ENCODE data around the gene PIP5K1C.

Gene PIP5K1C

DNA sequence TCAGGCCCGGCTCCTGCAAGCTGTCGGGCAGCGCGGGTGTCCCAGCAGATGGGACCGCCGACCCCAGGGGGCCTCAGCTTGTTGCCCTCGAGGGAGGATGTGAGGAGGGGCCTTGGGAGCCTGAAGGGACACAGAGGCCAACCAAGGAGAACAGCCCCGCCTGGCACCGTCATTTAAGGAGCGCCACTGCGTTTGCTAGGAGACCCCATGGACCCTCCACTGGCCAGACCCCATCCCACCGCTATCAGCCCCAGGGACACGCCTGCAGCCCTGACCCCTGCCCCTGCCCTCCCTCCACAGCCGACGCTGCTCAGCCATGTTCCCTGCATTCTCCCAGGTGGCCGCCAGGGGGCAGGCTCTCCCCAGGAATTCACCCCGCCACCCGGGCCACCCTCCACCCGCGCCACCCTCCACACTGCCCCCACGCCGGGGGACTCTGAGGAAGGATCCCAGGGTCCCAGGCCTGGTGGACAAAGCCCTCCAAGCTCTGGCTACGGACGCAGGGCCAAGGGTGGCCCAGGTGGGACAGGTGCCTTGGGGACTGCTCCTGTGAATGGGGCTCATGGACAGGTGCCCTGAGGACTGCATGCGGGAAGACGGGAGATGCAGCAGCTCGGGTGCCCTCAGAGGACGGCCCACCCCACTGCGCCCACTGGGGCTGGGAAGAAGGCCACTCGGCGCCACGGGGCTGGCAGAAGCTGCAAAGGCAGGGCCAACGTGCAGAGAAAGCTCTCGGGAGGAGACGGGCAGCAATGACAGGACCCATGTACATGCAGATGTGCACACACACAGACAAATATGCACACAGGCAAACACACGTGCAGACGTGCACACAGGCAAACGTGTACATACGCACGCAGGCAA lies 34.4 kb downstream of the PIP5K1C start:
- H3K4me3 ChIP-seq (ENCODE audit: low read depth, low read length): no peak overlapping the region
- TF ChIP-seq, protein P1, sequence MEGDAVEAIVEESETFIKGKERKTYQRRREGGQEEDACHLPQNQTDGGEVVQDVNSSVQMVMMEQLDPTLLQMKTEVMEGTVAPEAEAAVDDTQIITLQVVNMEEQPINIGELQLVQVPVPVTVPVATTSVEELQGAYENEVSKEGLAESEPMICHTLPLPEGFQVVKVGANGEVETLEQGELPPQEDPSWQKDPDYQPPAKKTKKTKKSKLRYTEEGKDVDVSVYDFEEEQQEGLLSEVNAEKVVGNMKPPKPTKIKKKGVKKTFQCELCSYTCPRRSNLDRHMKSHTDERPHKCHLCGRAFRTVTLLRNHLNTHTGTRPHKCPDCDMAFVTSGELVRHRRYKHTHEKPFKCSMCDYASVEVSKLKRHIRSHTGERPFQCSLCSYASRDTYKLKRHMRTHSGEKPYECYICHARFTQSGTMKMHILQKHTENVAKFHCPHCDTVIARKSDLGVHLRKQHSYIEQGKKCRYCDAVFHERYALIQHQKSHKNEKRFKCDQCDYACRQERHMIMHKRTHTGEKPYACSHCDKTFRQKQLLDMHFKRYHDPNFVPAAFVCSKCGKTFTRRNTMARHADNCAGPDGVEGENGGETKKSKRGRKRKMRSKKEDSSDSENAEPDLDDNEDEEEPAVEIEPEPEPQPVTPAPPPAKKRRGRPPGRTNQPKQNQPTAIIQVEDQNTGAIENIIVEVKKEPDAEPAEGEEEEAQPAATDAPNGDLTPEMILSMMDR (IDR thresholded peaks at IDR 0.05; ENCODE audit: control insufficient read depth, extremely low read depth, insufficient read depth): peak; percentile 93
- DNase-seq (ENCODE audit: low read depth): no peak

DNA sequence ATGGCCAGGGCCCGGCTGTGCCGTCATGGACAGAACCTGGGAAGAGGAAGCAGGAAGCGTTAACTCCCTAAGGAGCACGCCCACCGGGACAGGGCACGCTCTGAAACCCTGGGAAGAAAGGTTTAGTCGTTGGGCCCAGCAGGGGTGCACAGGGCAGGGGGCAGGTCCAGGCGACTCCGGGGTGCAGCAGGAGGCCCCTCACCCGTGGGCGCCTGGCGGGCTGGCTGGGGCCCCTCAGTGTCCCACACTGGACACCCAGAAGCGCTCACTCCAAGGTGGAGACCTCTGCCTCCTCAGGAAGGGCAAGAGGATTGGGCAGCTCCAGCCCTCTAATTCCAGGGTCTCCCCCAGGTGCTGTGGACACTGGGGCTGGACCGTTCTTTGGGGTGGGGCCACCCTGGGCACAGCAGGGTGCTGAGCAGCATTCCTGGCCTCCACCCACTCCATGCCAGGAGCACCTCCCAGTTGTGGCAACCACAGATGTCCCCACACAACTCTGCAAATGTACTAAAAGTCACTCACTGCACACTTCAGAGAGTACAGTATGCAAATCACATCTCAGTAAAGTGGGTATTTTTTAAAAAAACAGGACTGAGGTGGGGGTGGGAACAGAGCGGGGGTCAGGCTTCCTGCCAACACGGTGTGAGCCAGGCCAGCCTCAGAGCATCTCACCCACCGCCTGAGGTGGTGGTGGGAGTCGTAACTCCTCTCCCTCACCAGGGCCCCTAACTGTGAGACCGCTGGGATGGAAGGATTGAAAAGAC lies 35.2 kb downstream of the PIP5K1C start:
- TF ChIP-seq, protein P1 (IDR thresholded peaks at IDR 0.05; ENCODE audit: control insufficient read depth, extremely low read depth, insufficient read depth): no peak
- DNase-seq (ENCODE audit: low read depth): no peak
- H3K4me3 ChIP-seq (ENCODE audit: low read depth, low read length): no peak overlapping the region

DNA sequence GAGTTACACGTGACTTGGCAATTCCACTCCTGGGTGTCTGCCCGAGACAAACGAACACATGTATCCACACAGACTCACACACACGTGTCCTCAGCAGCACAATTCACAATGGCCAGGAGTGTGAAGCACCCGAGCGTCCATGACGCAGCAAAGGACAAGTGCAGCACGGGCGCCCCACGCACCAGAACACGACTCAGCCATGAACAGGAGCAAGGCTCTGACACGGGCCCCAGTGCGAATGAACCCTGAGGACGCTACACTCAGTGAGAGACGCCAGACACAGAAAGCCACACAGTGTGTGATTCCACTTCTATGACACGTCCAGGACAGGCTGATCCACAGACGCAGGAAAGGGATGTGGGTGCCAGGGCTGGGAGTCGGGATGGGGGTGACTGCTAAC lies 36.4 kb downstream of the PIP5K1C start:
- no peak overlapping the region for H3K4me3 ChIP-seq (ENCODE audit: low read depth, low read length)
- no peak for DNase-seq (ENCODE audit: low read depth)
- TF ChIP-seq, protein P1 (IDR thresholded peaks at IDR 0.05; ENCODE audit: control insufficient read depth, extremely low read depth, insufficient read depth): no peak

DNA sequence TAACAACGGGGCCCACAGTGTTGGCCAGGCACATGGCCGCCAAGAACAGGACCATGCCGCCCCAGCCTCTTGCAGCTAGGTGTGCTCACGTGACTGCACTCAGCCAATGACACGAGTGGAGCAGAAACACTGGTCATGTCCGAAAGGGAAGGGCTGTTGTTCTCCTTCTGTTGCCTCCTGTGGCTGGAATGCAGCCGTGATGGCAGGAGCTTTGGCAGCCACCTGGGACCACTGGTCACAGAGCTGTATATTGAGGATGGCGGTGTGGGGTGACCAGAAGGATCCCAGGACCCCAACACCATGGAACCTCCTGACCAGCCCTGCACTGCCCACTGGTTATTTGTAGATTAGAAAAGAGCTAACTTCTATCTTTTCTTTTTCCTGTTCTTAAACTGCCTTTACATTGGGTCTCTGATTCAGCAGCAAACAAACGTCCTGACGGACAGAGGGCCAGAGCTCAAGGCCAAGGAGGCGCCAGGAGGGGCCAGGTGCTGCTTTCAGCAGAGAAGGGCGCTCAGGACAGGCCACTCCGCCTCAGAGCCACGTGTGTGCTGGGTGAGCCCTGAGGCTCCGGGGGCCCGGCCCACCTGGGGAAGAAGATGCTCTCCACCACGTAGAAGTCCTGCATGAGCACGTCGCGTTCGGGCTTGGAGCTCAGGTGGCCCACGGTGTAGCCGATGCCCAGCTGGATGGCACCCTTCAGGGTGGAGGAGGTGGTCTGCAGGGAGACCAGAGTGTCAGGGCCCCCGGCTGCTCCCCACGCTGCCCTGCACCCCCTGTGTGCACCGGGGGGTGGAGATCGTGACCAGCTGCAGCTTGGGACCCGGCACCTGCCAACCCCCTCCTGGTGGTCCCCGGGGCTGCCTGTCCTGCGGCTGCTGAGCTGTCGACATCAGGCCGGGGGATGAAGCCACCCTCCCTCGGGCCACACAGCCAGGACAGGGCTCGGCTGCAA lies 38.7 kb downstream of the PIP5K1C start:
- no peak overlapping the region for H3K4me3 ChIP-seq (ENCODE audit: low read depth, low read length)
- DNase-seq (ENCODE audit: low read depth): no peak
- TF ChIP-seq, protein P1 (IDR thresholded peaks at IDR 0.05; ENCODE audit: control insufficient read depth, extremely low read depth, insufficient read depth): no peak

DNA sequence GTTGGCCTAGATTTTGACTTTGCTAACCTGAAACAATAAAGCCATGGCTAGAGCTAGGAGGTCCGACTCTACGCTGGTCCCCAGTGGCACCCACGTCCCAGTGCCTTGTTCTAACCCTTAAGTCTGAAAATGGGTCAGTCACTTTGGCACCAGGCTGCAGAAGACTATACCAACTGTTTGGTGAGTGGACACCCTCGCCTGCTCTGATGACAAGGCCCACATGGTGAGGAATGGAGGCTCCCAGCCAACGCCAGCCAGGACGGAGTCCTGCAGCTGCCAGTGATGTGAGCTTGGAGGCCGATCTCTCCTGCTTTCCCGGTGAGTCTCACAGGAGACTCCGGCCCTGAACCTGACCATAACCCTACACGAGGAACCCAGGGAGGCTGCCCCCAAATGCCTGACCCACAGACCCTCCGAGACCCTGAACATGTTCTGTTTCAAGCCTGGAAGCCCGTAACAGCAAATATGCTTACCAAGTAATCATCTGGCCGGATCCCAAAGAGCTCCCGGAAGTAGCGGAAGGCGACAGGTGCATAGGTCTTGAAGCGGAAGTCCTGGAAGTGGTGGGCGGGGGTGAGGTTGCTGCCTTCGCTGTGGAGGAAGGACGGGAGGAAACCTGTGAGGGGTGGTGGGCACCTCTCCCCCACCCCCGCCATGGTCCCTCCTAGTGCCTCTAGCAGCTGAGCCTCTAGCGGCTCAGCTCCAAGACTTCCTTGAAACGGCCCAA lies 39.6 kb downstream of the PIP5K1C start:
- TF ChIP-seq, protein P1 (IDR thresholded peaks at IDR 0.05; ENCODE audit: control insufficient read depth, extremely low read depth, insufficient read depth): no peak
- no peak for DNase-seq (ENCODE audit: low read depth)
- no peak overlapping the region for H3K4me3 ChIP-seq (ENCODE audit: low read depth, low read length)

DNA sequence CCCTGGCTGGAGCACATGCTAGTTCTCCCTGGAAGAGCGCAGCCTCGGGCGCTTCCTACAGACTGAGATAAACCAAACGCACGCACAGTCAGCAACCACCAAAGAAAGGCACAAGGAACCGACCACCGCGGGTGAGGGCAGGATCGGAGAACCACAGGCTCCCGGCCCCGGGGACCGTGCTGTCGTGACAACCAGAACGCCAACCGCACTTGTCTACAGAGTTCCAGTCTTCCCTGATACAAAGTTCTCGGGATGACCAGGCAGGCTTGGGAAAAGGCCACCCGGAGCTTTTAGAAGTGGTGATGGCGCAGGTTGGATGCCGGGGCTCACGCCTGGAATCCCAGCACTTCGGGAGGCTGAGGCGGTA lies 40.5 kb downstream of the PIP5K1C start:
- DNase-seq (ENCODE audit: low read depth): no peak
- no peak overlapping the region for H3K4me3 ChIP-seq (ENCODE audit: low read depth, low read length)
- TF ChIP-seq, protein P1 (IDR thresholded peaks at IDR 0.05; ENCODE audit: control insufficient read depth, extremely low read depth, insufficient read depth): no peak

Data from LNCaP clone FGC (cell line).